HG03442 (cell line): ENCODE results near the gene CUBN.

ENCODE experiments used
- ATAC-seq: cut with Tn5 transposase; IDR thresholded peaks from one replicate; pipeline ENCODE4 v1.9.1; 2021; ENCODE audit warnings: mild to moderate bottlenecking, moderate library complexity; ENCODE audit not compliant: unreplicated experiment

CUBN gene

DNA sequence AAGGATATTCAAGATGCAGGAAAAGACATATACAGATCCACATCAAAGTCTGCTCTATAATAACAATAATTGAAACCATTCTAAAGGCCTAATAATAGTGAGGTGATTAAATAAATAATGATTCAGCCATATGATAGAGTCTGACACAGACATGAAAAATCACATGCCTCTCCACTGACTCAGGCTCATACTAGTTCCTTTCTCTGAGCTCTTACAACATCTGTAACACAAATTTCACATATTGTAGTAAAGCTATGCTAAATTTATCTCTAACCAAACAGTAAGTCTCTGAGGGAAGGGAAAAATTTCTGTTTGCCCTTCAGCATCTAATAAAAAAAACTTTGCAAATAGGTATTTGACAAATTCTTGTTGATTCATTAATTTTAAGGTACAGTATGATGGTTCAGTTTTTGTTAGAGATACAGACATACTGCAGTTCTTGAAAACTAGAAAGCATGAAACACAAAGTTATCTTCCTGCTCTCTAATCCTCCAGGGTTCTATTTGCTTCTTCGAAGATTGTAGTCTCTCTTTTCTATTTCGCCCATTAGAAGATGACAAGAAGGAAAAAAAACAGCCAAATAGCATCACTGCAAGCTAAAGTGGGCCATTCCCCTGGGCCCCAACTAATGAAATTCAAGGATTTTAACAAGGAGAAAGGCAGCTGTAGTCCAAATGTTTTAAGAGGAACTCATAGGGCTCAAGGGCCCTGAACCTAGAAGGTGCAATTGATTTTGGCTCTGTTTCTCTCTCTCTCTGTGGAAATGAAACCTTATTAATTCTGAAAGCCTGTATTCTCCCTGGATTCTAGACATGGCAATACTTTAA is 53.9 kb downstream of the CUBN start:
- ATAC-seq, result no peak

DNA sequence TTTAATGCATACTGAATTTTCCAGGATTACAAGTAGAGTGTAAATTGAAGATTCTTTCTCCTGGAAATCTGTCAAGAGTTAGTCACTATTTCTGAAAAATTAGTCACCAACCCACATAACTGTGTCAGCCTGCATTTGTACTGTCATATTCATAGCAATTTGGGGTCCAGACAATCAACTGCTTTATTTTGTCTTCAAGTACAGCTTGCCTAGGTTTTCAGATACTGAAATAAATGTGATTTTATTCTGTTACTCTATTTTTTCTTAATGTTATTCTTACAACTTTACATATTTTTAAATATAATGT is 55.1 kb downstream of the CUBN start:
- ATAC-seq, result no peak

DNA sequence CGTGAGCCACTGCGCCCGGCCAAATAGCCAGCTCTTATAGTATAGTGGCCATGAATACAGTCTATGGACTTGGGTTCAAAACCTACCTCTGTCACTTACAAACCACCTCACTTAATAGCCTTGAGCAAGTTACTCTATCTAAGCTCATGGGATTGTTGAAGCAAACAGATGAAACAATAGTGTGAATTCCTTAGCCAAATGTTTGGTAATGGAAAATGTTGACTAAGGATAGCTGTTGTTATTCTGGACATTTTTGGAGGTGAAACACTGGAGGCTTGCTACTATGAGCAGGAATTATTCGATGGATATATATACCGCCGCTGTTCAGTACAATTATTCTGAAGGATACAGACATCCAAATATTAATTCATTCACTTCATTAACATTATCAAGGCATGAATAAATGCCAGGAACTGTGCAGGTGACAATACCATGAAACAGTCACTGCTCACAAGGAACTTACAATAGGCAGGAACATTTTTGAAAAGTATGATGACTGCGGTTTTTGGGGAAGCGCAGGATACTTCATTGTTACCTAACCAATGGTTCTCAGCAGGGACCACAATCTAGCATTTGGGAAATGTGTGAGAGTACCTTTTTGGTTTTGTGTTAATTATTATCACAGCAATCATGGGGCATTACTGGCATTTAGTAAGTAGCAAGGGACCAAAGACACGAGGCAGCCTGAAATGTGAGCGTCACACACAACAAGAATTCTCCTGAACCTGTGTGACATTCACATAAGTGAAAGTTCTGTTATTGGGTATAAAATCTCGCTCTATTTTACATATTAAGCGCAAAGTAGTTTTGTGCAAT is 55.7 kb downstream of the CUBN start:
- ATAC-seq, result no peak

DNA sequence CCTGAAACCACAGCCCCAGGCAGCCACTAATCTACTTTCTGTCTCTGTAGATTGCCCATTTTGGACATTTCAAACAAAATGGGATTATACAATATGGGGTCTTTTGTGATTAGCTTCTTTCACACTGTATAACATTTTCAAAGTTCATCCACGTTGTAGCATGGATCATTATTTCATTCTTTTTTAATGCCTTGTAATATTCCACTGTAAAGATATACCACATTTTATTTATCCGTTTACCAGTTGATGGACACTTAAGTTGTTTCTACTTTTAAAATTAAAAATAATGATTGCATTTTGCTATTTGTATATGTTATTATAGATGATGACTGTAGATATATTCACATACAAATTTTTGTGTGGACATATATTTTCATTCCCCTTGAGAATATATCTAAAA is 60.7 kb downstream of the CUBN start:
- no peak for ATAC-seq

DNA sequence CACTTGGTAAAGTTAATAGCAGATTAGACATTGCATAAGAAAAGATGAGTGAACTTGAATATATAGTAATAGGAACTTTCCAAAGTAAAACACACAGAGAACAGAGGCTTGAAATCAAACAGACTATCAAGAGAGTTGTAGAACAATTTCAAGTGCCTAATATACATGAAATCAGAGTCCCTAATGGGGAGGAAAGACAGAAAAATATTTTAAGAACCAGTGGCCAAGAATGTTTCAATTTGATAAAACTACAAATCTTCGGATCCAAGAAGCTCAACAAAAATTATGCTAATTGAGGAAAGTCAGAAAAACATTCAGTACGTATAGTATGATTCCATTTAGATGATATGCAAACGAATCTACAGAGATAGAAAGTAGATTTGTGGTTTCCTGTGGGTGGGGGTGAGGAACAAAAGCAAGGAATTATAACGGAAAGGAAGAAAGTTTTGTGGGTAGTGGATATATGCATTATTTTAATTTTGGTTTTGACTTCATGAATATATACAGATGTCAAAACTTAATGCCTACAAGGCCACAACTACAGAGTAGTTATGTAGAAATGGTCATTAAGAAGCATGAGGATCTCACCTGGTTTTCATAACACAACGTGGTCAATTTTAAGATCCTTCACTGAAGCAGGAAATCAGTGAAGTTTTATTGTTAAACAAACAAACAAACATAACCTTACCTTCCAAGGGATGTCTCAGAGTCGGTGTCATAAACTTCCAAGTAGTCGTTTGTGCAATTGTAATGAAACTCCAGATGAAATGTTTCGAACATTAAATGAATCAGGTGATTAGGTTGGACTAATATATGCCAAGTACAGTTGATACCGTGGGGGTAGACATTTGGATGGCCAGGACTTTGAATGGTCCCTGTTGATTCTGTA is 62.0 kb downstream of the CUBN start:
- ATAC-seq, result no peak

DNA sequence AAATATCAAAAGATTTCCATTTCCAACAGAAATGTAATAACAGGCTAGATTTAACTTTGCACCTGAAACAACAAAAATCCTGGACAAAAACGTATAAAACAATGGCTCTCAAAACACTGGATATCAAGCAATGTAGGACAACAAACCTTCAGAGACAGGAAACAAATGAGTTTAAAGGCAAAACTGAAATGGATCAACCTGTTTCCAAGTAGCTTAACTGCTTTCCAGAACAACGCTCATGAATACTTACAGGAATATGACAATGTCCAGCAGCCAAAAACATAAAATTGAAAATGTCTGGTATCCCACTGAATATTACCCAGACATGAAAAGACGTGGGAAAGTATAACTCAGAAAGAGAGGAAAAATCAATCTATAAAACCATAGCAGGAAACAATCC is 62.8 kb downstream of the CUBN start:
- ATAC-seq, result no peak

DNA sequence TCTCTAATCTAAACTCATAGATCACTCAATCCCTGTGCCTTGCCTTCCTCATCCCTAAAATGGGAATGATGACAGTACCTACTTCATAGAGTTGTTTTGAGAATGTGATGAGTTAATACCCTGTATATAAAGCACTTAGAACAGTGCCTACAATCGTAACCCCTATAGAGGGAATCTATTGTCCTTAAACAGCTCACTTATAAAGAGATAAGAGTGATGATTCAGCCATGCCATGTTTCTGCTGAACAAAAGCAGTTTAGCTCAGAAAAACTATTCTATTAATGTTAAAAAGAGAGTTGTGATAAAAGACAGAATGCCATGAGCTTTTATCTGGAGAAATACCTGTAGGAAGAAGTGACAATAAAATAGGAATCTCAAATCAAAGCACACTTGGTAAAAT is 63.6 kb downstream of the CUBN start:
- ATAC-seq, result no peak

DNA sequence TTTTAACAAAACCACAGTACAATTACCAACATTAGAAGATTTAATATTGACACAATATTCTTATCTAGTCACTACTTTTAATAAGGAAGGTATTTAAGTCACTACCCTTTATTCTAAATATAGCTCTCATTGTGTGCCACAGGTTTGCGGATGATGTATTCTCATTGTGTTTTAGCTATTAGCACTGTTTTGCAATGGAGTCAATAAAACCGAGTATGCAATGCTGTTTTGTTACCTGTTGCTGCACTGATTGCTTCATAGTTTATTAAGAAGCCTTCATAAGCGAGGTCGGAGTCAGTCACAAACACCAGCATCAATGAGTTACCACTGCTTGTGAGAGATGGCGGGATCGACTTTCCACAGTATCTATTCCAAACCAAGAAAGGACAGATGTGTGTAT is 64.3 kb downstream of the CUBN start:
- ATAC-seq, result no peak

DNA sequence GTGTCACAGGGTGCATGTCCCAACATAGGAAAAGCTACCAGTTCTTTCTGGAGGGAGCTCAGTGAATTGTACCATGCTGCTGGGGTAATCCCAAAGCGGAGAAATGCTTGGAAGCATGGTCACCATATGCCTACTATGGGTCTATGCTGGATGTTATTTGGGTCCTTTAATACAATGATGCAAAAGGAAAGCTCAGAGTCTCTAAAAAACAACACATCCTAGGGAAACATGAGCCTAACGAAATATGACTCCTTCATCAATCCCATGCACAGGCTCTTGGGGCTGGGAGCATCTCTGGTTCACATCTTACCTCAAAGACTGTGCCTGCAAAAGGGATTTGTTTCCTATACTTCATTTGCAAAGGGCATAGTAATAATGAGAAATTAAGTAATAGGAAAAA is 65.2 kb downstream of the CUBN start:
- no peak for ATAC-seq

DNA sequence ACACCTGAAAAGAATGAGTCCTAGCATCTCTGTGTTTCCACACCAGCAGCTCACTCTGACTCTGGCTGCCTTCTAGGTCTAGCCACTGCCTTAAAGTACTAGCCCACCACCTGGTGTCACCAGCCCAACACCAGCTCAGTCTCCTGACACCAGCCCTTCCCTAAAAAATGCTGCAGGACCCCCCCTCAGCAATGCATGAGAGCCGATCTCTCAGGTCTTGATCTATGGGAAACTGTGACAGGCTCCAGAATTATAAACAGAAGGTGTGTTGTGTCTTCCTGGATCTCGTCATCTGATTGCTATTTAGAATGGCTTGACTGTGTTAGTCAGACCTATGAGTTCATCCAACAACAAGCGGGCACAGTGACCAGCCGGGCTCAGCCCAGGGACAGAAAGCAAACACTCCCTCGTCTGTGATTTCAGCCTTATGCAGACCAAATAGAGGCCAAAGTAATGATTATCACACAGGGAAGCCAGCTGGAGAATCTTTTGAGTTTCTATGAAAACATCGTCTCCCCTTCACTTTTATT is 66.6 kb downstream of the CUBN start:
- no peak for ATAC-seq

DNA sequence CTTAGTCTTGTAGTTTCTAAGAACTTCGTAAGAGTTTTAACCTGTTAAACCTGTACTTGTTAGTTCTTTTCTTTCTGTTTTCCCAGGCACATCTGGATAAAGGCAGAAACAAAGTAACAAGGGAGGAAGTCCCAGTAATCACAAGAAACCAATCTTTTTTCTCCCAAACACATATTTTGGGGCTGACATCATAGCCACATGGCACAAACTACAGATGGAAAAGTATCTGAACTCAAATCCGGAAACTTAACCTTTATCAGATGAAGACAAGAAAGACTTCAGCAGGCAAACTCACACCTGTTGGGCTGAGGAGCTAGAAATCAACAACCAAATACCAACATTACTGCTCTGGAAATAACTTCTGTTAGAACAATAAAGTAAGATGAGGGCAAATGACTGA is 67.1 kb downstream of the CUBN start:
- no peak for ATAC-seq

DNA sequence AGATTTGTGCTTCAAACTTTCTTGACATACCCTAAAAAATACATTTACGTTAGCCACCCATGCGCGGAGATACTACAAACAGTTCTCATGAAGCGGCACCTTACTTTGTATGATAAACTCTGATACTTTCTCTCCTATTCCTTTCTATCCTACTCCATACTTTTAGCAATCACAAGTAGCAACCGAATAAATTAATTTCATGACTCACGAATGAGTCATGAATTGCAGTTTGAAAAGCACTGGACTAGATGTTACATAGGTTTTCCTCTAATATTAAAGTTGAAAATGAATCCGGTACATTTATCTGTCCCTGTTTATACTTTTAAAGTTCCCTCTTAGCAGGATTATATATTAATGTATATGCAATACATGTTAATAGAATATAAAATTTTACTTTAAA is 67.6 kb downstream of the CUBN start:
- ATAC-seq, result no peak

DNA sequence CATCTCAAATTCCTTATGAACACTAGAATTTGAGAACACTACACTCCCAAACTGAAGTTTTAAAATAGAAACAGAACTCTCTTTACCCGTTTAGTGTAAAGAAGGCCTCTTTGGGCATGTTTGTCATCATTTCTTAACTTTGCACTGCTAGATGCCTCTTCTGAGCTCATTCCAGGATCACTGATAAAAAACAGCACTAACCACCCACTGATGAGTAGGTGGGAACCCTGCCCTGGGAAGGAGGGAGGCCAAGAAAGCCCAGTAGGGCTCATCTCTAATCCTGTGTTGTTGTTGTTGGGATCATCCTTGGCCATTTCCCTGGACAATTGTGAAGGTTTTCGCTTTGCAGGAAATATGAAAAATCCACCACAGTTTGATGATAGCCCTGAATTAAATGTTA is 68.2 kb downstream of the CUBN start:
- ATAC-seq, result no peak

DNA sequence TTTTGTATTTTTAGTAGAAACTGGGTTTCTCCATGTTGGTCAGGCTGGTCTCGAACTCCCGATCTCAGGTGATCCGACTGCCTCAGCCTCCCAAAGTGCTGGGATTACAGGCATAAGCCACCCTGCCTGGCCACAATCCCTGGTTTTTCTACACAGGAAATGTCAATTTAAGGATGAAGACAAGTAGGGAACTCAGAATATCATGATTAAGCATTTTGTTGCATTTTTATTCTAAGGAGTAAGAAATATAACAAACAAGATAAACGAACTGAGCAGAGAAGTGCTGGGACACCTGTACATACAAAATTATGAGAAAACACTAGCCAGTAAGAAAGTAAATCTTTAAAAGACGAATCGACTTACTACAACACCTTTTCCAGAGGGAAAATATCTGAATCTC is 69.3 kb downstream of the CUBN start:
- ATAC-seq, result no peak

DNA sequence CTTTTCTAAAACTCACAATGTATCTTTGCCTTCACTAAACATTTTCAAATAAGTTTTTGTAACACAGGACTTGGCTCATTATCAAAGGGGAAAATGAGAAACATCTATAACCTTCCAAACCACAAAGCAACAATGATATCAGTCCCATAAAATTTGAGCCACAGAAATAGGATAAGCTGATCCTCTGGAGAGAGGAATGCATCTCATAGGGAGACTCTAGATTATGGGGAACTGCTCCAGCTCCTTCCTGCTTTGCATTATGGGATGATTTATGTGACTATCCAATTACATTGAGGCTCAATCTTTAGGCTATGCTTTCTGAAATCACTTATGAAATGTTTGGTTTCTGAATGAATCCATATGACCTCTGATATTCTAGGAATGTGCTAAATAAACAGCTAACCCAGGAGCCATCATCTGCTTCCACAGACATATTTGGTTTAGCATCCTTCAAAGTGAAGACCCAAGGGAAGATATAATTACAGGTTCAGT is 70.4 kb downstream of the CUBN start:
- no peak for ATAC-seq

DNA sequence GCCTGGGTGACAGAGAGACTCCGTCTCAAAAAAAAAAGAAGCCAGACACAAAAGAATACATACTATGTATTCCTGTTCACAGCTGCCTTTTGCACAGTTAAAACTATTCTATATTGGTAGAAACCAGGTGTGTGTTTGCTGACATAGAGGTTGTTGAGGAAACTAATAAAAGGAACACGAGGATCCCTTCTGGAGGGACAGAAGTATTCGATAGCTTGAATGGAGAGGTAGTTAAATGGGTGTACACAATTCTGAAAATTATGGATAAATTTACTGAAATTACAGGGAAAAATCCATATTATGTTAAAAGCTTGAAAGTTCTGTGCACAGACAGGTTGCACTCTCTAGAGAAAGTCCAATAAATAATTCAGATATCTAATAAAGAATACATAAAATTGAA is 71.5 kb downstream of the CUBN start:
- ATAC-seq, result no peak

DNA sequence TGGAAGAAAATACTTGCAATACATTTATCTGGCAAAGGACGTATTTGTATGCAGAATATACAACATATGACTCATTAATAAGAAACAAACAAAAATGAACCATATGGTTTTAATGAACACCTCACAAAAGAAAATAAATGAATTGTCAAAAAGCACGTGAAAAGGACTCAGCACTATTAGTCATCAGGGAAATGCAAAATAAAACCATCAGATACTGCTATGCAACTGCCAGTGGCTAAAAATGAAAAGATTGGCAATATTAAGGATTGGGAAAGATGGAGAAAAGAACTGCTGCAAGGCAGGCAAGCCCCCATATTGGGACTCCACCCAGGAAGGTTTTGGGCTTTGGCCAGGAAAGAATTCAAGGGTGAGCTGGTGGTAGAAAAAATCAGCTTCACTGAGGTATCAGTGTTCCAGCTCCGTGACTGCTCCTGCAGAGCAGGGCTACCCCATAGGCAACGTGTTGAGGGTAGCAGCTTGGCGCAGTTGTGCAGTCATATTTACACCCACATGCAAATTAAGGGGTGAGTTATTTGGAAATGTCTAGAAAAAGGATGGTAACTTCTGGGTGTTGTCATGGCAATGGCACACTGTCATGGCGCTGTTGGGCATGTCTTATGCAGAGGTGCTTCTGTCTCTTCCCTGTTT is 72.7 kb downstream of the CUBN start:
- ATAC-seq, result no peak

DNA sequence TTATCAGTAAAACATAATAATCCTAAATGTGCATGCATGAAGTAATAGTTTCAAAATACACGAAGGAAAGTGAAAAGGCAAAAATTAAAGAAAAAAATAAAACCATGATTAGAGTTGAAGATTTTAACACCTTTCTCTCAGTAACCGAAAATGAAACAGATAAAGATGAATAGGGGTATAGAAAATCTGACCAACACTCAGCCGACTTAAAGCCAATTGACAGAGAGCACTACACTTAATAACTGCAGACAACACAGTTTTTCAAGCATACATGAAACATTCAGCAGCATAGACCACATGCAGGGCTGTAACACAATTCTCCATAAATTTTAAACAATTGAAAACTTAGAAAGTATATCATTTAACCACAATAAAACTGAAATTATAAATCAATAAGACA is 76.1 kb downstream of the CUBN start:
- ATAC-seq, result no peak

DNA sequence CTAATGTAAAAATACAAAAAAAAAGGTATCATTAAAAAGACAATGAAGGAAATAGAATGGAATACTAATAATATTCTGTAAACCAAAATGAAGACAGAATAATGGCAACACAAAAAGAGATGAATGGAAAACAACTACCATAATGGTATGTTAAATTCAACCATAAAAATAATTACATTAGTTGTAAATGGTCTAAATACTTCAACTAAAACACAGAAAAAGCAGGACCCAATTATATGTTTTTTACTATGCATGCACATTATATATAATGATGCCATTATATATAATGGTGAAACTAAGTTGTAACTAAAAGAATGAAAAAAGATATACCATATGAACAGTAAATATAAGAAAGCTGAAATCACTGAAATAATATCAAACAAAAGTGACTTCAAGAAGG is 76.5 kb downstream of the CUBN start:
- no peak for ATAC-seq

DNA sequence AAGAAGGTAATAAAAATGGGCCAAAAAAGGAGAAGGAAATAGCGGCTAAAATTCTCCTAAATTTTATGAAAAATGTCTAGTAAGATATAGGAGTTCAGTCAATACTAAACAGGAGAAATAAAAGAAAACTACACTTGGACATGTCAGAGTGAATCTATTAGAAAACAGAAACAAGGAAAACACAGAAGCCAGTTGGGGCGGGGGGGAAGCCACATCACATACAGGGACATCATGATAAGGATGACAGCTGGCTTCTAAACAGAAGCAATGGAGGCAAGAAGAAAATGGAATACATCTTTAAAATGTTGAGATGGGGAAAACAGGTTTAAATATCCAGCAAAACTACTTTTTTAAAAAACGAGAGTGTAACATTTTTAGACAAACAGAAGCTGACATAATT is 77.8 kb downstream of the CUBN start:
- no peak for ATAC-seq

DNA sequence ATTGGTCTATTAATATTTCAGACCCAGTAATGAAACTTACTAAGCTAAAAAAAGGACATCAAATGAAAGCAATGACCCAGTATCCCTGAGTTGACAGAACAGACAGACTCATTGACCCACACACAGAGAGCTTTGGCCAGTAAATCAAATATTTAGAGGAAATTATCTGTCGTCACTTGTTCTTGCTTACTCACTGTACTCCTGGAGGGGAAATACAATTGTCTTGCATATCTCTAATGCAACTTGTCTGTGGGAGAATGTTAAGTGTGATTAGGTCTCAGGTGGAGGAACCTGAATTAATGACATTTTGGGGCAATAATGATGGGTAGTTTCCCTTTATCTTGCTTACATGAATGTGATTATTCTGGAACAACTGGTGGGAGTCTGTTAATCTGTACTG is 80.4 kb downstream of the CUBN start:
- ATAC-seq, result no peak
